A673 (cell line): ENCODE results near the gene BPTF.

Experiments used
- EZH2 ChIP-seq: fragments of 200-600 bp; sonication (generic); IDR thresholded peaks from 2 replicates; pipeline ENCODE4 v1.6.1; 2017; ENCODE audit warnings: borderline replicate concordance, low read depth, mild to moderate bottlenecking, mixed read lengths, antibody characterized with exemption, low read length; ENCODE audit not compliant: poor library complexity, severe bottlenecking
- TF ChIP-seq, protein P1 (sequence below): fragments of 300-800, 200-600 bp; sonication (generic); conservative IDR thresholded peaks from 2 replicates; pipeline ENCODE4 v1.5.1; 2017; ENCODE audit warnings: low read depth, mild to moderate bottlenecking, antibody characterized with exemption, low read length, moderate library complexity, mixed read lengths

DNA sequence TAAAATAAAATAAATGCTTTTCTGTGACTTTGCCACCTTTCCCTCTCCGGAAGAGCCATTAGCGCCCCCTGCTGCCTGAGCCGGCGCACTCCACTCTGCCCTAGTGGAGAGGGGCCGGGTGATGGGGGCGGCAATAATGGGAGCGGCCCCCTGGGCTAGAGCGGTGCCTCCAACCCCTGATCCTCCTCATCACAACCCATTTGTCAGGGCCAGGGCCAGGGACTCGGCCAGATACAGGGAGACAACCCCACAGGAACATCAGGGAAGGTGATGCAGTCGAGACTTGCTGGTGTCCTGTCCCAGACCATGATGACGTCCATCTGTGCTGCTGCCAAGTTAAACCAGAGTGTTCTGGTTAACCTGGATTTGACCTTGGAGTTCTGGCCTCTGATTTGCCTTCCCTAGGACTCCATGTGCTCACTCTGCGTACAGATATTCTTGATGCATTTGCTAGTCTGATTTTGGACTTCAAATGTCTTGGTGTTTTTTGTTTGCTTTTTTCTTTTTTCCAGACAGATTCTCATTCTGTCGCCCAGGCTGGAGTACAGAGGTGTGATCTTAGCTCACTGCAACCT lies 46.1 kb upstream of the BPTF start:
- TF ChIP-seq, protein P1, sequence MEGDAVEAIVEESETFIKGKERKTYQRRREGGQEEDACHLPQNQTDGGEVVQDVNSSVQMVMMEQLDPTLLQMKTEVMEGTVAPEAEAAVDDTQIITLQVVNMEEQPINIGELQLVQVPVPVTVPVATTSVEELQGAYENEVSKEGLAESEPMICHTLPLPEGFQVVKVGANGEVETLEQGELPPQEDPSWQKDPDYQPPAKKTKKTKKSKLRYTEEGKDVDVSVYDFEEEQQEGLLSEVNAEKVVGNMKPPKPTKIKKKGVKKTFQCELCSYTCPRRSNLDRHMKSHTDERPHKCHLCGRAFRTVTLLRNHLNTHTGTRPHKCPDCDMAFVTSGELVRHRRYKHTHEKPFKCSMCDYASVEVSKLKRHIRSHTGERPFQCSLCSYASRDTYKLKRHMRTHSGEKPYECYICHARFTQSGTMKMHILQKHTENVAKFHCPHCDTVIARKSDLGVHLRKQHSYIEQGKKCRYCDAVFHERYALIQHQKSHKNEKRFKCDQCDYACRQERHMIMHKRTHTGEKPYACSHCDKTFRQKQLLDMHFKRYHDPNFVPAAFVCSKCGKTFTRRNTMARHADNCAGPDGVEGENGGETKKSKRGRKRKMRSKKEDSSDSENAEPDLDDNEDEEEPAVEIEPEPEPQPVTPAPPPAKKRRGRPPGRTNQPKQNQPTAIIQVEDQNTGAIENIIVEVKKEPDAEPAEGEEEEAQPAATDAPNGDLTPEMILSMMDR: peak; percentile 76
- no peak for TF ChIP-seq EZH2
